K562 (cell line): Measurements from ENCODE around the gene TIMM44. TPM values are rescaled to one million over a fixed set of nuclear protein-coding genes. Genes with fewer than 3 reads are reported as not detected.

ENCODE experiments used
- ATAC-seq: fragments of 200-7000 bp; cut with Tn5 transposase; 3 replicates; pipeline ENCODE4 v1.9.1; 2020; ENCODE audit warnings: moderate library complexity
- BruUV-seq: library from RNA; stranded (reverse); fragments of 400-500 nt; replicated peaks from 2 replicates; lab custom pipeline; 2021; lab: Mats Ljungman, UMichigan
- CTCF ChIA-PET: fragments of 300-600 bp; formaldehyde crosslinking; extraction: SDS; loops from one replicate; lab custom pipeline; 2021; ENCODE audit warnings: low intra/inter-chr PET ratio; lab: Yijun Ruan, JAX
- POLR2A ChIA-PET: fragments of 300-600, 350-650 bp; sonication (Branson Sonifier 250); formaldehyde crosslinking; extraction: SDS; loops from one replicate; lab custom pipeline; 2021; ENCODE audit warnings: antibody characterized with exemption, inconsistent platforms; lab: Yijun Ruan, JAX
- DNase-seq, 4 experiments: peaks; one replicate each; pipeline versions ENCODE4 v3.0.0 to v3.0.0-alpha.2; 2011 to 2018; ENCODE audit warnings: low spot score in 3 of 4, mixed read lengths in 3 of 4; ENCODE audit errors: extremely low read depth in 1 of 4
- FAIRE-seq: peaks from 2 replicates; lab custom pipeline; 2011; peaks lifted over from hg19 to GRCh38; lab: Jason Lieb, UNC
- H2AFZ ChIP-seq: 2 replicates; pipeline ENCODE4 v1.6.0; 2011; ENCODE audit warnings: low read depth, low read length, control low read depth, inconsistent platforms
- H3K27ac ChIP-seq: fragments of 200-600 bp; 3 replicates; pipeline ENCODE4 v1.8.0; 2011; ENCODE audit warnings: low read depth, mild to moderate bottlenecking, control low read depth, inconsistent platforms, low read length, moderate library complexity, mixed read lengths; ENCODE audit errors: extremely low read depth
- H3K27me3 ChIP-seq, 2 experiments: fragments of 300-600 bp in 1 of 2; 2 replicates in 1 of 2; 3 replicates in 1 of 2; pipeline versions ENCODE4 v1.6.0 to v1.8.0; 2011; ENCODE audit warnings: inconsistent platforms in 2 of 2, low read length in 2 of 2, mild to moderate bottlenecking in 1 of 2, mixed read lengths in 1 of 2, moderate library complexity in 1 of 2; ENCODE audit not compliant: control insufficient read depth in 2 of 2, insufficient read depth in 2 of 2
- H3K36me3 ChIP-seq: fragments of 300-600 bp; 3 replicates; pipeline ENCODE4 v1.8.0; 2011; ENCODE audit warnings: mild to moderate bottlenecking, low read length, inconsistent platforms; ENCODE audit not compliant: control insufficient read depth, insufficient read depth
- H3K4me1 ChIP-seq, 2 experiments: fragments of 200-600 bp in 1 of 2; replicated peaks in 1 of 2; 2 replicates in 1 of 2; 3 replicates in 1 of 2; pipeline versions ENCODE4 v1.5.1 to v1.8.0; 2011; ENCODE audit warnings: inconsistent platforms in 2 of 2, low read length in 2 of 2, mild to moderate bottlenecking in 1 of 2, mixed read lengths in 1 of 2, moderate library complexity in 1 of 2; ENCODE audit not compliant: control insufficient read depth in 2 of 2, insufficient read depth in 2 of 2
- H3K4me2 ChIP-seq: 2 replicates; pipeline ENCODE4 v1.6.1; 2011; ENCODE audit warnings: low read length, control low read depth, inconsistent platforms, mixed read lengths; ENCODE audit not compliant: insufficient read depth
- H3K4me3 ChIP-seq: fragments of 200-600 bp; sonication (generic), shearing (Covaris generic); 2 replicates; pipeline ENCODE4 v1.5.1; 2016; ENCODE audit warnings: control low read depth, inconsistent platforms
- H3K79me2 ChIP-seq: fragments of 200-600 bp; 3 replicates; pipeline ENCODE4 v1.8.0; 2011; ENCODE audit warnings: low read length, inconsistent platforms; ENCODE audit not compliant: control insufficient read depth, insufficient read depth
- H3K9ac ChIP-seq, 2 experiments: 2 replicates each; pipeline versions ENCODE4 v1.6.0 to v1.6.1; 2011; ENCODE audit warnings: low read depth in 2 of 2, low read length in 2 of 2, control low read depth in 1 of 2, inconsistent platforms in 1 of 2, mild to moderate bottlenecking in 1 of 2, mixed read lengths in 1 of 2; ENCODE audit not compliant: insufficient read depth in 1 of 2
- H3K9me1 ChIP-seq: one replicate; pipeline ENCODE4 v1.6.0; 2011; ENCODE audit warnings: inconsistent platforms, mild to moderate bottlenecking, low read length, moderate library complexity; ENCODE audit not compliant: control insufficient read depth, insufficient read depth
- H3K9me3 ChIP-seq: replicated peaks from 2 replicates; pipeline ENCODE4 v1.5.1; 2011; ENCODE audit warnings: low read depth, low read length, inconsistent platforms; ENCODE audit not compliant: control insufficient read depth, insufficient read depth
- H4K20me1 ChIP-seq: replicated peaks from 2 replicates; pipeline ENCODE4 v1.6.1; 2011; ENCODE audit warnings: low read length, inconsistent platforms, mixed read lengths; ENCODE audit not compliant: control insufficient read depth, insufficient read depth
- SUPT5H ChIP-seq: fragments of 450-650 bp; IDR thresholded peaks from 2 replicates; pipeline ENCODE4 v1.6.1; 2016
- ZNF655 ChIP-seq: fragments of 250-450 bp; sonication (Bioruptor Pico); IDR thresholded peaks from 2 replicates; pipeline ENCODE4 v1.5.0; 2021
- WGBS: fragments of 100-300 bp; shearing (Covaris generic); methylation state at CpG from one replicate; pipeline ENCODE4 v1.1.6; 2016; ENCODE audit warnings: low coverage, mixed read lengths; ENCODE audit not compliant: insufficient coverage; ENCODE audit errors: missing lambda C conversion rate; 5-methylcytosine and 5-hydroxymethylcytosine counted together
- in situ Hi-C: fragments of 300-500 bp; cut with MboI; formaldehyde crosslinking; loops from 4 replicates; pipeline ENCODE4 v1.15.0; 2018; ENCODE audit warnings: inconsistent platforms, mixed read lengths
- intact Hi-C: fragments of 100-400 bp; cut with micrococcal nuclease; formaldehyde crosslinking; loops from 2 replicates; pipeline ENCODE4 v1.14.2; 2022
- polyA plus RNA-seq, 8 experiments: library from polyadenylated mRNA; depleted of rRNA in 4 of 8; stranded (reverse) in 5 of 8; unstranded in 3 of 8; fragments of >200 nt; fragmentation: Nextera tagmentation in 2 of 8; fragmentation: Illumina TruSeq in 1 of 8; extraction: Ambion mirVana in 2 of 8; extraction: Trizol in 1 of 8; gene quantifications; 2 replicates each; pipeline versions ENCODE4 v1.2.1 to v1.2.3, GENCODE V29; 2011 to 2014; ENCODE audit warnings: inconsistent platforms in 1 of 8, missing spikeins in 1 of 8
- total RNA-seq, 7 experiments: library from RNA; depleted of rRNA in 6 of 7; stranded (reverse); fragments of >200 nt in 6 of 7; fragmentation: Illumina TruSeq in 2 of 7; extraction: Trizol in 2 of 7; gene quantifications; 2 replicates each; pipeline versions ENCODE4 v1.2.1 to v1.2.3, GENCODE V29; 2011 to 2021; ENCODE audit warnings: low replicate concordance in 1 of 7

The TIMM44 gene
- total and polyA plus RNA-seq, 9 of the 15 experiments (the other 6 are each of a cell fraction or from before 2014, with no cell fraction given): 10.3 to 231 (median 89.3) TPM

- ATAC-seq (no peak), FAIRE-seq (no peak), DNase-seq (no peak)
- TF ChIP-seq ZNF655 (CRISPR knock-in tag): no peak
- TF ChIP-seq SUPT5H: 0 out of 2 replicates have a peak, but pooled peaks have one; percentile 6
- no TSS peak for BruUV-seq
- H2AFZ ChIP-seq: no peak overlapping the region
- intact Hi-C loops (no loop called here), in situ Hi-C loops (no loop called here)
- no peak overlapping the region for H3K4me3 ChIP-seq
- peaks cover 21% of the 10 kb centered on the region for H4K20me1 ChIP-seq
- no peaks in the 10 kb centered on the region for H3K9me1 ChIP-seq
- peaks cover 53% of the 10 kb centered on the region; the same call in 2 of the 3 replicates for H3K36me3 ChIP-seq
- ChIA-PET CTCF (no interaction called here), POLR2A (interaction anchor here (1.3 to 2.7 kb wide), 4 partner anchors 8 to 15 kb away, joined by 6 to 17 read pairs (median 8); partner anchors contain the start of genes SNAPC2 and TIMM44)
- WGBS: 92% methylated on average over 9 of the region's 9 CpGs
- H3K9ac ChIP-seq: peak overlapping the region in 1 of 2 experiments; percentile 62; a peak in 2 of 4 replicates
- peaks cover 11 to 82% of the 10 kb centered on the region in 2 experiments for H3K4me1 ChIP-seq
- H3K27me3 ChIP-seq: no peaks in the 10 kb centered on the region
- no peaks in the 10 kb centered on the region for H3K79me2 ChIP-seq
- H3K27ac ChIP-seq: no peak overlapping the region; the same call in 2 of the 3 replicates
- no peaks in the 10 kb centered on the region for H3K9me3 ChIP-seq
- no peak overlapping the region for H3K4me2 ChIP-seq
These were observed 15.1 kb downstream of the TIMM44 start for GRCh38 chr19:7928334-7928706.
